Keratinocyte (primary cell): Measurements from ENCODE around the gene DYNC2I2.

Source experiments
- CTCF ChIP-seq, 3 experiments: IDR thresholded peaks in 1 of 3; conservative IDR thresholded peaks in 1 of 3; optimal IDR thresholded peaks in 1 of 3; 2 replicates in 2 of 3; 3 replicates in 1 of 3; pipeline versions ENCODE3 to v1.5.1; 2011; ENCODE audit warnings: low read length in 3 of 3, mild to moderate bottlenecking in 3 of 3, moderate library complexity in 2 of 3, control low read depth in 1 of 3, inconsistent platforms in 1 of 3; ENCODE audit not compliant: insufficient read depth in 2 of 3; ENCODE audit errors: extremely low read depth in 1 of 3
- EZH2 ChIP-seq: IDR thresholded peaks from one replicate; pipeline ENCODE4 v1.6.1; 2012; ENCODE audit warnings: inconsistent platforms, mild to moderate bottlenecking, low read length, moderate library complexity

GRCh38 chr9:128588581-128589233, 67.9 kb downstream of the DYNC2I2 start:
- TF ChIP-seq CTCF (optimal IDR thresholded peaks at IDR 0.05 in 1 of 3, IDR thresholded peaks at IDR 0.05 in 1 of 3, conservative IDR thresholded peaks at IDR 0.05 in 1 of 3; ENCODE audit: extremely low read depth in 1 of 3, insufficient read depth in 2 of 3, low read length in 3 of 3), result no peak
- TF ChIP-seq EZH2, result no peak
